Aorta (tissue), 5 donors: ENCODE measurements around the gene SGF29. TPM values are rescaled to one million over a fixed set of nuclear protein-coding genes. Genes with fewer than 3 reads are reported as not detected.
"Not testable (repeated sequence)": the region's sequence is repeated elsewhere in the genome, so short reads cannot be mapped to it uniquely, and the experiment has no call there.

Source experiments
- ATAC-seq: fragments of 200-7000 bp; cut with Tn5 transposase; one replicate; pipeline ENCODE4 v1.9.1; 2022; ENCODE audit warnings: moderate library complexity; ENCODE audit not compliant: low FRiP score
- DNase-seq, 2 donors: peaks; one replicate each; pipeline ENCODE4 v3.0.0-alpha.2; 2020
- H3K27ac ChIP-seq, 2 donors: one replicate each; pipeline ENCODE4 v1.5.1; 2013; ENCODE audit warnings: low read length in 2 of 2, mild to moderate bottlenecking in 2 of 2, moderate library complexity in 2 of 2, control low read depth in 1 of 2, inconsistent platforms in 1 of 2, low read depth in 1 of 2
- H3K27me3 ChIP-seq, 2 donors: one replicate each; pipeline ENCODE4 v1.6.1; 2013; ENCODE audit warnings: control low read depth in 1 of 2, low read length in 1 of 2, mild to moderate bottlenecking in 1 of 2, moderate library complexity in 1 of 2; ENCODE audit not compliant: insufficient read depth in 2 of 2, control insufficient read depth in 1 of 2
- H3K36me3 ChIP-seq, 2 donors: one replicate each; pipeline ENCODE4 v1.6.1; 2013; ENCODE audit warnings: control low read depth in 1 of 2, low read length in 1 of 2, mild to moderate bottlenecking in 1 of 2; ENCODE audit not compliant: insufficient read depth in 2 of 2, control insufficient read depth in 1 of 2
- H3K4me1 ChIP-seq, 2 donors: one replicate each; pipeline ENCODE4 v1.6.1; 2013; ENCODE audit warnings: low read length in 2 of 2, control low read depth in 1 of 2, mild to moderate bottlenecking in 1 of 2, moderate library complexity in 1 of 2; ENCODE audit not compliant: insufficient read depth in 2 of 2, control insufficient read depth in 1 of 2
- H3K4me3 ChIP-seq, 2 donors: one replicate each; pipeline ENCODE4 v1.5.1; 2013; ENCODE audit warnings: low read length in 2 of 2, control low read depth in 1 of 2, mild to moderate bottlenecking in 1 of 2
- H3K9me3 ChIP-seq: one replicate; pipeline ENCODE4 v1.6.1; 2013; ENCODE audit warnings: mild to moderate bottlenecking, low read length; ENCODE audit not compliant: control insufficient read depth
- WGBS, 2 donors: extraction: QIAGEN DNeasy Blood & Tissue Kit; methylation state at CpG; one replicate each; pipeline ENCODE4 v1.1.7; 2013; 5-methylcytosine and 5-hydroxymethylcytosine counted together
- intact Hi-C, 2 donors: fragments of 100-400 bp; cut with DNase I; formaldehyde crosslinking; loops; one replicate each; pipeline versions ENCODE4 v1.14.2 to v1.15.0; 2022
- polyA plus RNA-seq, 2 donors: library from polyadenylated mRNA; stranded (reverse); fragments of 200-250 nt; gene quantifications; one replicate each; pipeline ENCODE4 v1.2.3, GENCODE V29; 2013
- total RNA-seq, 2 donors: library from RNA; stranded (reverse); fragmentation: NEBNext Ultra II Directional; extraction: Animal tissue kit (Norgen Biotek cat#: 25700); gene quantifications; one replicate each; pipeline ENCODE4 v1.2.1, GENCODE V29; 2021
- donor health status: healthy with polysubstance abuse.
- donor health status: Bipolar disorder and iron deficiency.
- donor health status: DM: no; HTN: no; CAD: no.
- donor health status: DM: no; HTN: no; CAD: no.
- donor health status: DM: yes; HTN: yes; CAD: no.

SGF29 gene
- total and polyA plus RNA-seq, 4 donors = 17.4 to 41.6 (median 20.2) TPM

DNA sequence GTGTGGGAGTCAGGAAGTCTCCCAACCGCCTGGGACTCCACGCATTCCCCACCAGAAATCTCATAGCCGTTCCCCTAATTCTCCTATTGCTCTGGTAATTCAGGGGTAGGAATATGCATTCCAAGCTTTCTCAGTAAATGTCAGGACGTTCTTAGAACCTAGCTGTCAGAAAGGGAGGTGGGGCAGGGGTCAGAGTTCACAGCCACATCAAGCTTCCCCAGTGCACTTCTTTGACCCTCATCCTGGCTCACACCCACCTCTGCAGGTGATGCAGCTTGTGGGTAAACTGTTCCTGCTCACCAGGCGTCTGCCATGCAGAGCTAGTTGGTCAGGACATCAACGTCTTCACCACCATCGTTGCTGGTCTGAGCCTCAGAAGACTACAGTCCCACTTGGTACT, 33.0 kb upstream of the SGF29 start:
- no peaks in the 10 kb centered on the region for H3K27me3 ChIP-seq
- WGBS, 2 donors = 65 to 77% methylated on average over 7 of the region's 7 CpGs
- no peaks in the 10 kb centered on the region for H3K4me1 ChIP-seq
- H3K27ac ChIP-seq = no peak overlapping the region
- intact Hi-C loops = no loop called here
- no peaks in the 10 kb centered on the region for H3K9me3 ChIP-seq
- ATAC-seq (no peak), DNase-seq (no peak)
- no peaks in the 10 kb centered on the region for H3K36me3 ChIP-seq
- no peak overlapping the region for H3K4me3 ChIP-seq

DNA sequence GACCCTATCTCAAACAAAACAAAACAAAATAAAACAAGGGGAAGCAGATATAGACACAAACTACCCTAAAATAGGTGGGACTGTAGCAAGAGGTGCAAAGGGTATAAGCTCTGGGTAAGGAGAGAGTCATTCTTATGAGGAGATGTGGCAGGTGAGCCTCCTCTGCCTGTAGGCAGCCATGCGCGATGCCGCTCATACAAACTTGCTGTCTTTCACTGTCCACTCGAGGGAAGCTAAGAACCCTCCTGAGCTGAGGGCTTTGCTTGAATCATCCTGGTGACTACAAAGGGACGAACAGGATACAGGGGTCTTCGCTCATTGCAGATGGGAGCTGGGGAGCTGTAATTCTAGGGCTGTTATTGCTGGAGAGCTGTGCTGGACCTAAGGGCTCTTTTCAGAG, 32.3 kb upstream of the SGF29 start:
- DNase-seq (no peak), ATAC-seq (no peak)
- WGBS, 2 donors = 91 to 92% methylated on average over 6 of the region's 6 CpGs
- Histone ChIP-seq H3K27me3 (no peaks in the 10 kb centered on the region), H3K4me1 (no peaks in the 10 kb centered on the region), H3K4me3 (no peak overlapping the region), H3K27ac (no peak overlapping the region), H3K9me3 (no peaks in the 10 kb centered on the region), H3K36me3 (no peaks in the 10 kb centered on the region)
- intact Hi-C loops = no loop called here

DNA sequence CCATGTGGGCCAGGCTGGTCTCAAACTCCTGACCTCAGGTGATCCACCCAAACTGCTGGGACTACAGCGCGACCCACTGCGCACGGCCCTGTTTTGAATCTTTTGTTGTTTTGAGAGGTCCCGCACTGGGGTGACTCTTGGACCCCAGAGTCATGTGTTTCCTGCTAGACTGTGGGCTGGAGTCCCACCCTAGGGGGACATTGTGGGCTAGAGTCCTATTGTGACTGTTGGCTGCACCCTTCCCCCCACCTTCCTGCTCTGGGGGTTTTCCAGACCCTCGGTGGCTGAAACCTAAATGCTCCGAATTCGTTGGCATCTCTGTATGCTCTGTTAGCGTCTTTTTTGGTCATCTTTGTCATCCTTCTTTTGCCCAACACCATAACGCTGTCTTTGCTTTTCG, 30.9 kb upstream of the SGF29 start:
- intact Hi-C loops = no loop called here
- no peaks in the 10 kb centered on the region for H3K27me3 ChIP-seq
- DNase-seq (no peak), ATAC-seq (no peak)
- H3K4me1 ChIP-seq = no peaks in the 10 kb centered on the region
- no peak overlapping the region for H3K4me3 ChIP-seq
- H3K36me3 ChIP-seq = no peaks in the 10 kb centered on the region
- 84 to 85% methylated on average over 11 of the region's 11 CpGs for WGBS, 2 donors
- H3K9me3 ChIP-seq = no peaks in the 10 kb centered on the region
- H3K27ac ChIP-seq = no peak overlapping the region

DNA sequence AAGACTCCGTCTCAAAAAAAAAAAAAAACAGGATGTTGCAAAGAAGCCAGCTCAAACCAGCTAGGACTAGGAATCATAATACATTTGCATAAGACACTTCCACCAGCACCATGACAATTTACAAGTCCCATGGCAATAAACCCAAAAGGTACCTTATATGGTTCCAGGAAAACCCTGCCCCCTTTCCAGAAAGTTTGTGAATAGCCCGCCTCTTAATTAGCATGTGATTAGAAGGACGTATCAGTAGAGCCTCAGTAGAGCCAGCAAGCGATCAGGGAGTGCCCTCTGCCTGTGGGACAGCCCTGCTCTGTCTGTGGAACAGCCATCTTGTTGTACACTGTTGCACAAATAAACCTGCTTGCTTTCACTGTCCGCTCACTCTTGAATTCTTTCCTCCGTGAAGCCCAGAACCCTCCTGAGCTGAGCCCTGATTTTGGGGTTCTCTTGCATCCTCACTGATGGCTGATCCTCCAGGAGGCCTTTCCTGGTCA, 29.0 kb upstream of the SGF29 start:
- H3K9me3 ChIP-seq = no peaks in the 10 kb centered on the region
- no peaks in the 10 kb centered on the region for H3K27me3 ChIP-seq
- no peaks in the 10 kb centered on the region for H3K36me3 ChIP-seq
- 69 to 71% methylated on average over 6 of the region's 6 CpGs for WGBS, 2 donors
- H3K4me3 ChIP-seq = no peak overlapping the region
- ATAC-seq = no peak
- no peak overlapping the region for H3K27ac ChIP-seq
- intact Hi-C loops = no loop called here
- DNase-seq = no peak
- H3K4me1 ChIP-seq = no peaks in the 10 kb centered on the region

DNA sequence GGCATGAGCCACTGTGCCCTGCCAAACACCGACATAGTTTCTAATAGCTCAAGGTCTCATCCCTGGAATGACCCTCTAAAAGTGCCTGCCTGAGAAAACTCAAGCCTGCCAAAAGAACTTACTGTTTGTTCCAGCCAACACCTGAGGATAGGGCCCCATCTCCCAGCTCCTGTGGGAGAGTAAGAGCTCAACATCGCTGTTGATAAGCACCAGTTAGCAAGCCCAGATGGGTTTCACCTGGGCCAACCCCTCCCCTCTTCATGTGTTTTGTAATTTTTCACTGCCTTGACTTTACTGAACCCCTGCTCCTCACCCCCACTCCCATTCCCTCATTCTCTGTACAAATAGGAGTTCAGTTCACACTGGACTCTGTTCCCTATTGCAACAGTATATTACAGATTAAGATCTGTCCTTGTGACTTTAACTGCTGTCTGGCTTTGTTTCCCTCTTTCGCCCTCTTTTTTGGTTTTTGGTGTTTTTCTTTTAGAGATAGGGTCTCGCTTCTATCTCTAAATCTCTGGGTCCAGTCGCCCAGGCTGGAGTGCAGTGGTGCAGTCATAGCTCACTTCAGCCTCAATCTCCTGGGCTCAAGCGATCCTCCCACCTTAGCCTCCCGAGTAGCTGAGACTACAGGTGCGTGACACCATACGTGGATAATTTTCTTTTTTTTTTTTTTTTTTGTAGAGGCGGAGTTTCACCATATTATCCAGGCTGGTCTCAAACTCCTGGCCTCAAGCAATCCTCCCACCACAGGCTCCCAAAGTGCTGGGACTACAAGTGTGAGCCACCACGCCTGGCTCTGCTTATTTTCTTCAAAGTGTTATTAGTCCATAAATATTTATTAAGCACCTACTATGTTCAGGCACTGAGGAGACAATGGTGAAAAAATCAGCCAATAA, 27.3 kb upstream of the SGF29 start:
- Histone ChIP-seq H3K27me3 (no peaks in the 10 kb centered on the region), H3K4me3 (no peak overlapping the region), H3K9me3 (no peaks in the 10 kb centered on the region), H3K27ac (no peak overlapping the region), H3K36me3 (no peaks in the 10 kb centered on the region), H3K4me1 (no peaks in the 10 kb centered on the region)
- no peak for DNase-seq
- WGBS, 2 donors = 86 to 89% methylated on average over 11 of the region's 11 CpGs
- no peak for ATAC-seq
- intact Hi-C loops = no loop called here

DNA sequence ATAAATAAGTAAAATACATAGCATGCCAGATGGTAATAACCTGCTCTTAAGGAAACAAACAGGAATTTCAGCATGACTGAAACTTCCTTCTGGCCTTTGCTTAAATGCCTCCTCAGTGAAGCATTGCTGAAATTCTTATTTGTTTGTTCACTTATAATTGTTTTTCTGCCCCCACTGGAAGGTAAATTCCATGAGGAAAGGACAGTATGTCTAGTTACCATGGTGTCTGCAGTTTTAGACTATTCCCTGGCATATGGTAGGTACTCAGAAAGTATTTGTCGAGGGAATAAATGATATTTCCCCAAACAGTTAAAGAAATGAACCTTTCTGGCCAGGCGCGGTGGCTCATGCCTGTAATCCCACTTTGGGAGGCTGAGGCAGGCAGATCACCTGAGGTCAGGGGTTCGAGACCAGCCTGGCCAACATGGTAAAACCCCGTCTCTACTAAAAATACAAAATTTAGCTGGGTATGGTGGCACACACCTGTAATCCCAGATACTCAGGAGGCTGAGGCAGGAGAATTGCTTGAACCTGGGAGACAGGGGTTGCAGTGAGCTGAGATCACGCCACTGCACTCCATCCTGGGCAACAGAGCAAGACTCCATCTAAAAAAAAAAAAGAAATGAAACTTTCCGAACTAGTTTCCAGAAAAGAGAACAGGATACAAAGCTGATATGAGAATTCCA, 26.5 kb upstream of the SGF29 start:
- H3K27me3 ChIP-seq, H3K4me3 ChIP-seq, H3K9me3 ChIP-seq, intact Hi-C loops, ATAC-seq, H3K27ac ChIP-seq, DNase-seq, H3K4me1 ChIP-seq, H3K36me3 ChIP-seq: not testable (repeated sequence)
- WGBS, 2 donors = 89 to 92% methylated on average over 7 of the region's 7 CpGs

DNA sequence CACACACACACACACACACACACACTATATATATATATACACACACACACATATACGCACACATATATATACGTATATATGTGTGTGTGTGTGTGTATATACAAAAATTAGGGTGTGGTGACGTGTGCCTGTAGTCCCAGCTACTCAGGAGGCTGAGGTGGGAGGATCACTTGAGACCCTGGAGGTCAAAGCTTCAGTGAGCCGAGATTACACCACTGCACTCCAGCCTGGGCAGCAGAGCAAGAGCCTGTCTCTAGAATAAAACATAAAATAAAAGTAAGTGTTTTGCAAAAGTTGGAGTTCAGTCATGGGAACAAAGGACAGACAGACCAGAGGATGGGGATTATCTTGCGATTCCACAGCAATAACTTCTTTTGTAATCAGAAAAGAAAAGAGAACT, 25.7 kb upstream of the SGF29 start:
- Histone ChIP-seq H3K27me3 (no peaks in the 10 kb centered on the region), H3K27ac (no peak overlapping the region), H3K9me3 (no peaks in the 10 kb centered on the region), H3K4me3 (no peak overlapping the region), H3K4me1 (no peaks in the 10 kb centered on the region), H3K36me3 (no peaks in the 10 kb centered on the region)
- ATAC-seq (no peak), DNase-seq (no peak)
- 79 to 90% methylated on average over 5 of the region's 5 CpGs for WGBS, 2 donors
- intact Hi-C loops = no loop called here

DNA sequence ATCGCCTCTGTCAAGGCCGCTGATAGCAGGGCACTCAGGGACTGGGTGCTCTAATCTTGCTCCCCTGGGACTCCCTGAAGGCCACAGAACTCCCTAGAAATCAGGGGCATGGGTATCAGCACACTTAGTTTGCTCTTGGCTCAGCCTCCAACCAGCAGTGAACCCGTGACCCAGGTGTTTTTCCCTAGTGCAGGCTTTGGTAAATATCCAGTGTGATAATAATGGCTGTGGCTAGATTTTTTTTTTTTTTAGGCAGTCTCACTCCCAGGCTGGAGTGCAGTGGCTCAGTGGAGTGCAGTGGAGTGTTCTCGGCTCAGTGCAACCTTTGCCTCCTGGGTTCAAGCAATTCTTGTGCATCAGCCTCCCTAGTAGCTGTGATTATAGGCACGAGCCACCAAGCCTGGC, 25.3 kb upstream of the SGF29 start:
- intact Hi-C loops = no loop called here
- Histone ChIP-seq H3K4me3 (no peak overlapping the region), H3K27me3 (no peaks in the 10 kb centered on the region), H3K4me1 (no peaks in the 10 kb centered on the region), H3K36me3 (no peaks in the 10 kb centered on the region), H3K27ac (no peak overlapping the region), H3K9me3 (no peaks in the 10 kb centered on the region)
- DNase-seq (no peak), ATAC-seq (no peak)
- WGBS, 2 donors = 61 to 62% methylated on average over 5 of the region's 5 CpGs

DNA sequence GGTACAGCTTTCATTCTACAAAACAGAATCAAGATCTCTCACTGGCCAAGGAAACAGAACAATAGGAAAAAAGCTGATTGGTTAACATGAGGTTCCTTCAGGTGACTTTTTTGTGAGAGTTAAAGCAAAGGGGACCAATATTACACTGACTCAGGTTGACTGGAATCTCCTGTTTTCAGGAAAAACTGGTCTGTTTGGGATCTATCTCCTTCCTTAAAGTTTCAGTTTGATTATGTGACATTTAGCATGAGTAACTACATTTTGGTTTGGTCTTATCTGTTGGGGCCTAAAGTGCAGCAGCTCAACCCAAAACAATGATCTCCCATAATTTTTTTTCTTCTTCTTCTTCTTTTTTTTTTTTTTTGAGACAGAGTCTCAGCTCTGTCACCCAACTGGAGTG, 24.6 kb upstream of the SGF29 start:
- H3K4me3 ChIP-seq = no peak overlapping the region
- no peaks in the 10 kb centered on the region for H3K36me3 ChIP-seq
- ATAC-seq (no peak), DNase-seq (no peak)
- no peaks in the 10 kb centered on the region for H3K27me3 ChIP-seq
- H3K9me3 ChIP-seq = no peaks in the 10 kb centered on the region
- H3K4me1 ChIP-seq = no peaks in the 10 kb centered on the region
- H3K27ac ChIP-seq = no peak overlapping the region
- intact Hi-C loops = no loop called here
